Measurements from ENCODE around the gene DUSP2. TPM values are rescaled to one million over a fixed set of nuclear protein-coding genes. Genes with fewer than 3 reads are reported as not detected.
A peak's percentile ranks its signal among the peaks of the same experiment; 100 is the strongest.

DUSP2 gene
- total and polyA plus RNA-seq, 9 of the 15 experiments (the other 6 are each of a cell fraction or from before 2014, with no cell fraction given), result 0.04 to 0.18 TPM; not detected in 7

- CTCF ChIA-PET (ENCODE audit: low intra/inter-chr PET ratio), result no interaction called here
- no peak for TF ChIP-seq MBD1 (CRISPR knock-in tag; IDR thresholded peaks at IDR 0.05)
- no peak for TF ChIP-seq ZNF174 (CRISPR knock-in tag; IDR thresholded peaks at IDR 0.05)
- TF ChIP-seq ETS2 (tag; IDR thresholded peaks at IDR 0.05; ENCODE audit: borderline replicate concordance, poor library complexity, severe bottlenecking), result no peak
- no peak for TF ChIP-seq NFATC3 (IDR thresholded peaks at IDR 0.05)
- TF ChIP-seq GATAD2B (IDR thresholded peaks at IDR 0.05; ENCODE audit: borderline replicate concordance), result no peak
- TF ChIP-seq PHB2 (IDR thresholded peaks at IDR 0.05; ENCODE audit: low read depth), result no peak
- no peak for TF ChIP-seq ID3 (CRISPR knock-in tag; IDR thresholded peaks at IDR 0.05)
- no peak for TF ChIP-seq ID3 (tag; IDR thresholded peaks at IDR 0.05)
- TF ChIP-seq GATA2 (CRISPR knock-in tag; IDR thresholded peaks at IDR 0.05), result no peak
- no peak for TF ChIP-seq SIN3B (IDR thresholded peaks at IDR 0.05; ENCODE audit: low read depth)
- no peak for TF ChIP-seq E2F4 (CRISPR knock-in tag; IDR thresholded peaks at IDR 0.05; ENCODE audit: low read depth)
- TF ChIP-seq RAD51 (IDR thresholded peaks at IDR 0.05; ENCODE audit: borderline replicate concordance, low read depth), result no peak
- no peak for TF ChIP-seq BCL6 (CRISPR knock-in tag; IDR thresholded peaks at IDR 0.05)
Observed at GRCh38 chr2:96098900-96099590, 46.2 kb downstream of the DUSP2 start.

More at GRCh38 chr2:96098900-96099590, 46.2 kb downstream of the DUSP2 start:
- H3K4me2 ChIP-seq (ENCODE audit: insufficient read depth, low read length), result no peak overlapping the region
- DNase-seq (ENCODE audit: extremely low read depth in 1 of 4, low spot score in 3 of 4), result no peak
- no peak overlapping the region for H2AFZ ChIP-seq (ENCODE audit: low read depth, low read length)
- peaks cover 0 to 26% of the 10 kb centered on the region in 2 experiments; a peak in 3 of 5 replicates for H3K27me3 ChIP-seq (ENCODE audit: control insufficient read depth in 2 of 2, insufficient read depth in 2 of 2, low read length in 2 of 2)
- no peak for ATAC-seq
- BruUV-seq (replicated peaks), result no TSS peak
- H3K9ac ChIP-seq (ENCODE audit: insufficient read depth in 1 of 2, low read depth in 2 of 2, low read length in 2 of 2), result peak overlapping the region in 1 of 2 experiments; percentile 40; a peak in 1 of 4 replicates
- in situ Hi-C loops (cut with MboI) (loop anchor here (25.0 kb wide), 1 partner anchor 312 kb away; no protein-coding TSS in a partner anchor), intact Hi-C loops (cut with micrococcal nuclease) (no loop called here)
- no peaks in the 10 kb centered on the region for H3K9me3 ChIP-seq (replicated peaks; ENCODE audit: control insufficient read depth, insufficient read depth, low read depth, low read length)
- H3K4me1 ChIP-seq (replicated peaks in 1 of 2; ENCODE audit: control insufficient read depth in 2 of 2, insufficient read depth in 2 of 2, low read length in 2 of 2), result peaks cover 5 to 14% of the 10 kb centered on the region in 2 experiments; a peak in 3 of 5 replicates
- POLR2A ChIA-PET, result interaction anchor here (1.1 to 1.3 kb wide), 2 partner anchors 11 to 110 kb away, joined by 4 to 5 read pairs; partner anchors contain the start of gene STARD7
- H3K79me2 ChIP-seq (ENCODE audit: control insufficient read depth, insufficient read depth, low read length), result no peaks in the 10 kb centered on the region
- no peak for FAIRE-seq
- H3K4me3 ChIP-seq, result no peak overlapping the region
- H3K36me3 ChIP-seq (ENCODE audit: control insufficient read depth, insufficient read depth, low read length), result no peaks in the 10 kb centered on the region
- peaks cover 3% of the 10 kb centered on the region; the same call in 1 of the 2 replicates for H4K20me1 ChIP-seq (replicated peaks; ENCODE audit: control insufficient read depth, insufficient read depth, low read length)
- no peaks in the 10 kb centered on the region for H3K9me1 ChIP-seq (ENCODE audit: control insufficient read depth, insufficient read depth, low read length)
- no peak overlapping the region for H3K27ac ChIP-seq (ENCODE audit: extremely low read depth, low read depth, low read length)
- WGBS (ENCODE audit: insufficient coverage, low coverage, missing lambda C conversion rate), result 34% methylated on average over 11 of the region's 11 CpGs

All from K562 (cell line).